SK-N-SH (cell line): ENCODE data around the gene UBE2I. TPM values are rescaled to one million over a fixed set of nuclear protein-coding genes. Genes with fewer than 3 reads are reported as not detected.

Experiments
- CTCF ChIA-PET: fragments of 300-600, 350-600 bp; formaldehyde crosslinking; extraction: SDS; loops from one replicate; lab custom pipeline; 2021; lab: Yijun Ruan, JAX
- POLR2A ChIA-PET: fragments of 350-600 bp; sonication (Branson Sonifier 250); formaldehyde crosslinking; extraction: SDS; loops from one replicate; lab custom pipeline; 2020; ENCODE audit warnings: antibody characterized with exemption, inconsistent platforms; lab: Yijun Ruan, JAX
- DNase-seq: peaks from one replicate; pipeline ENCODE4 v3.0.0; 2012
- H2AFZ ChIP-seq: fragments of 200-600 bp; sonication (generic); 2 replicates; pipeline ENCODE4 v1.8.1; 2016; ENCODE audit warnings: antibody characterized with exemption, mild to moderate bottlenecking, low read depth
- H3F3A ChIP-seq: fragments of 200-600 bp; sonication (generic); replicated peaks from 2 replicates; pipeline ENCODE3; 2016; ENCODE audit warnings: antibody characterized with exemption, mild to moderate bottlenecking; ENCODE audit not compliant: insufficient read depth
- H3K27ac ChIP-seq, 2 experiments: fragments of 200-500 bp in 1 of 2; fragments of 200-600 bp in 1 of 2; sonication (Bioruptor generic) in 1 of 2; sonication (generic), shearing (Covaris generic) in 1 of 2; 2 replicates each; pipeline versions ENCODE4 v1.5.1 to v1.6.1; 2014 to 2016; ENCODE audit warnings: low read depth in 2 of 2, inconsistent platforms in 1 of 2, low read length in 1 of 2, mild to moderate bottlenecking in 1 of 2, mixed read lengths in 1 of 2
- H3K27me3 ChIP-seq: fragments of 200-600 bp; sonication (generic), shearing (Covaris generic); 2 replicates; pipeline ENCODE4 v1.6.1; 2016; ENCODE audit warnings: mixed run types; ENCODE audit not compliant: insufficient read depth
- H3K36me3 ChIP-seq, 2 experiments: fragments of 200-500 bp in 1 of 2; fragments of 200-600 bp in 1 of 2; sonication (Bioruptor generic) in 1 of 2; sonication (generic) in 1 of 2; replicated peaks in 1 of 2; 2 replicates each; pipeline versions ENCODE3 to v1.5.1; 2014 to 2016; ENCODE audit warnings: low read length in 1 of 2, mild to moderate bottlenecking in 1 of 2; ENCODE audit not compliant: insufficient read depth in 2 of 2, control insufficient read depth in 1 of 2
- H3K4me1 ChIP-seq, 2 experiments: fragments of 200-500 bp in 1 of 2; fragments of 200-600 bp in 1 of 2; sonication (Bioruptor generic) in 1 of 2; sonication (generic), shearing (Covaris generic) in 1 of 2; 2 replicates each; pipeline versions ENCODE4 v1.5.1 to v1.6.1; 2014 to 2016; ENCODE audit warnings: low read depth in 1 of 2, low read length in 1 of 2, mixed run types in 1 of 2; ENCODE audit not compliant: insufficient read depth in 2 of 2, control insufficient read depth in 1 of 2
- H3K4me2 ChIP-seq: fragments of 200-600 bp; sonication (generic), shearing (Covaris generic); 2 replicates; pipeline ENCODE4 v1.6.1; 2017; ENCODE audit warnings: mixed run types
- H3K4me3 ChIP-seq, 2 experiments: fragments of 200-500 bp in 1 of 2; fragments of 200-600 bp in 1 of 2; sonication (Bioruptor generic) in 1 of 2; sonication (generic), shearing (Covaris generic) in 1 of 2; 2 replicates each; pipeline versions ENCODE4 v1.5.1 to v1.8.1; 2014 to 2016; ENCODE audit warnings: low read depth in 2 of 2, inconsistent platforms in 1 of 2, low read length in 1 of 2, mild to moderate bottlenecking in 1 of 2, mixed read lengths in 1 of 2, moderate library complexity in 1 of 2
- H3K79me2 ChIP-seq: fragments of 200-600 bp; sonication (generic); 2 replicates; pipeline ENCODE4 v1.8.1; 2017; ENCODE audit warnings: mild to moderate bottlenecking; ENCODE audit not compliant: insufficient read depth
- H3K9ac ChIP-seq: fragments of 200-600 bp; sonication (generic); 2 replicates; pipeline ENCODE4 v1.6.1; 2017; ENCODE audit warnings: mixed run types
- H3K9me2 ChIP-seq: fragments of 200-600 bp; sonication (generic); 2 replicates; pipeline ENCODE4 v1.6.1; 2017; ENCODE audit warnings: mixed run types
- H3K9me3 ChIP-seq: fragments of 200-600 bp; sonication (generic); 2 replicates; pipeline ENCODE4 v1.6.1; 2017; ENCODE audit warnings: mixed run types, mild to moderate bottlenecking, moderate library complexity
- H4K20me1 ChIP-seq: fragments of 200-600 bp; sonication (generic); 2 replicates; pipeline ENCODE4 v1.6.1; 2017; ENCODE audit warnings: mild to moderate bottlenecking, mixed run types; ENCODE audit not compliant: insufficient read depth
- CTCF ChIP-seq: fragments of 200-600 bp; sonication (generic); IDR thresholded peaks from 2 replicates; pipeline ENCODE4 v1.6.1; 2017; ENCODE audit warnings: antibody characterized with exemption, mild to moderate bottlenecking, moderate library complexity
- FOXJ3 ChIP-seq: sonication (generic); formaldehyde crosslinking; IDR thresholded peaks from 2 replicates; pipeline ENCODE4 v1.5.1; 2020; ENCODE audit warnings: mild to moderate bottlenecking, missing genetic modification reagents
- FOXM1 ChIP-seq: IDR thresholded peaks from 2 replicates; pipeline ENCODE4 v1.4.0; 2012; ENCODE audit warnings: low read depth, mild to moderate bottlenecking
- GABPA ChIP-seq: IDR thresholded peaks from 2 replicates; pipeline ENCODE4 v1.4.0; 2012; ENCODE audit warnings: low read depth, mild to moderate bottlenecking
- JUND ChIP-seq: IDR thresholded peaks from 2 replicates; pipeline ENCODE4 v1.4.0; 2012
- MAX ChIP-seq: IDR thresholded peaks from 2 replicates; pipeline ENCODE4 v1.4.0; 2012; ENCODE audit warnings: low read depth
- MEF2A ChIP-seq: IDR thresholded peaks from 2 replicates; pipeline ENCODE4 v1.4.0; 2012; ENCODE audit warnings: low read depth, borderline replicate concordance
- POLR2AphosphoS5 ChIP-seq: IDR thresholded peaks from 2 replicates; pipeline ENCODE4 v1.6.1; 2012; ENCODE audit warnings: low read depth, low read length
- REST ChIP-seq: IDR thresholded peaks from 2 replicates; pipeline ENCODE4 v1.6.1; 2012; ENCODE audit warnings: mild to moderate bottlenecking, low read depth, low read length, moderate library complexity
- RXRA ChIP-seq: IDR thresholded peaks from 2 replicates; pipeline ENCODE4 v1.4.0; 2012; ENCODE audit warnings: low read depth, mild to moderate bottlenecking, borderline replicate concordance
- SIN3A ChIP-seq: IDR thresholded peaks from 2 replicates; pipeline ENCODE4 v1.6.1; 2012; ENCODE audit warnings: low read depth, mild to moderate bottlenecking, low read length, moderate library complexity, borderline replicate concordance
- SMC3 ChIP-seq: IDR thresholded peaks from 2 replicates; pipeline ENCODE4 v1.6.1; 2012; ENCODE audit warnings: low read depth, low read length, improper control_type of control experiment
- TCF12 ChIP-seq: IDR thresholded peaks from 2 replicates; pipeline ENCODE4 v1.4.0; 2012
- TEAD4 ChIP-seq: IDR thresholded peaks from 2 replicates; pipeline ENCODE4 v1.4.0; 2012; ENCODE audit warnings: mild to moderate bottlenecking, borderline replicate concordance; ENCODE audit not compliant: insufficient read depth
- YY1 ChIP-seq: IDR thresholded peaks from 2 replicates; pipeline ENCODE4 v1.4.0; 2012; ENCODE audit warnings: low read depth, mild to moderate bottlenecking
- ZBTB33 ChIP-seq: IDR thresholded peaks from 2 replicates; pipeline ENCODE4 v1.4.0; 2012; ENCODE audit warnings: low read depth, borderline replicate concordance
- WGBS: methylation state at CpG from one replicate; pipeline ENCODE4 v1.1.6; 2017; ENCODE audit warnings: low lambda C conversion rate; 5-methylcytosine and 5-hydroxymethylcytosine counted together
- polyA plus RNA-seq, 3 experiments: library from polyadenylated mRNA; depleted of rRNA; stranded (reverse); fragments of >200 nt; gene quantifications; 2 replicates each; pipeline ENCODE4 v1.2.3, GENCODE V29; 2012
- TF ChIP-seq, protein P1 (sequence below): IDR thresholded peaks from 2 replicates; pipeline ENCODE4; 2012

UBE2I gene
- polyA plus RNA-seq, 1 of the 3 experiments (the other 2 are of a cell fraction) = 107 TPM

DNA sequence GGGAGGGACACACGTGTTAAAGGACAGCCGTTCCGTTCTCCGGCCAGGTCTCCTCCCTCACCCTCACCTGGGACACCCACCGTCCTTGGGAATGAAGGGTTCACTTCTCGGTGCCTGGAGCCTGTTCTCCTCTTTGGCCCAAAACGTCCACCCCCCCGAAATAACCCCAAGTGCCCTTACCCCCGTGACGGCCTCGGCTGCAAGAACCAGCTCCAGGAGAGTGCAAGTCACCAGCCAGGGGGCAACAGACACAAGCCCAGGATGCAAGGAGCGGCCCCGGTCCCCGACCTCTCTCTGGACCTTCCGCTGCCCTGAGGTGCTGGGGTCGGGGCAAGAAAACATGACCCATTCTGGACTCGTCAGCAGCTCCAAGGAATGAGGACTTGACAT is 20.0 kb upstream of the UBE2I start:
- CTCF ChIA-PET = interaction anchor here (0.8 to 6.5 kb wide), 2 partner anchors 11 to 13 kb away, joined by 3 to 60 read pairs; no protein-coding TSS in a partner anchor
- Histone ChIP-seq H3K79me2 (no peaks in the 10 kb centered on the region), H3K27ac (no peak overlapping the region), H3K4me2 (no peak overlapping the region), H2AFZ (no peak overlapping the region), H3K9me3 (no peaks in the 10 kb centered on the region), H3K9me2 (no peaks in the 10 kb centered on the region), H3K9ac (no peak overlapping the region), H3F3A (no peaks in the 10 kb centered on the region), H3K4me1 (peaks cover 0 to 8% of the 10 kb centered on the region in 2 experiments; a peak in 1 of 4 replicates), H4K20me1 (no peaks in the 10 kb centered on the region), H3K27me3 (peaks cover 68% of the 10 kb centered on the region), H3K4me3 (no peak overlapping the region), H3K36me3 (no peaks in the 10 kb centered on the region)
- WGBS = 0% methylated on average over 5 of the region's 17 CpGs
- POLR2A ChIA-PET = no interaction called here
- DNase-seq = no peak
- TF ChIP-seq POLR2AphosphoS5 = no peak
- no peak for TF ChIP-seq MEF2A
- TF ChIP-seq SIN3A = no peak
- no peak for TF ChIP-seq REST
- no peak for TF ChIP-seq GABPA
- TF ChIP-seq RXRA = no peak
- no peak for TF ChIP-seq TEAD4
- TF ChIP-seq YY1 = no peak
- TF ChIP-seq SMC3 = no peak
- no peak for TF ChIP-seq TCF12
- TF ChIP-seq CTCF = no peak
- no peak for TF ChIP-seq FOXJ3
- TF ChIP-seq MAX = no peak
- TF ChIP-seq, protein P1, sequence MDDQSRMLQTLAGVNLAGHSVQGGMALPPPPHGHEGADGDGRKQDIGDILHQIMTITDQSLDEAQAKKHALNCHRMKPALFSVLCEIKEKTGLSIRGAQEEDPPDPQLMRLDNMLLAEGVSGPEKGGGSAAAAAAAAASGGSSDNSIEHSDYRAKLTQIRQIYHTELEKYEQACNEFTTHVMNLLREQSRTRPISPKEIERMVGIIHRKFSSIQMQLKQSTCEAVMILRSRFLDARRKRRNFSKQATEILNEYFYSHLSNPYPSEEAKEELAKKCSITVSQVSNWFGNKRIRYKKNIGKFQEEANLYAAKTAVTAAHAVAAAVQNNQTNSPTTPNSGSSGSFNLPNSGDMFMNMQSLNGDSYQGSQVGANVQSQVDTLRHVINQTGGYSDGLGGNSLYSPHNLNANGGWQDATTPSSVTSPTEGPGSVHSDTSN = no peak
- no peak for TF ChIP-seq FOXM1
- no peak for TF ChIP-seq JUND
- TF ChIP-seq ZBTB33 = no peak
